Prostate gland (tissue), 2 donors: ENCODE results near the gene TMEM132D.

Experiments
- CTCF ChIP-seq, 4 experiments: fragments of 200-600 bp in 2 of 4; fragments of 450-650 bp in 2 of 4; sonication (generic) in 2 of 4; IDR thresholded peaks; 1 replicate in 3 of 4; 2 replicates in 1 of 4; pipeline ENCODE4 v1.5.1; 2016 to 2019; ENCODE audit warnings: antibody characterized with exemption in 4 of 4, mild to moderate bottlenecking in 2 of 4, moderate library complexity in 2 of 4
- POLR2A ChIP-seq: fragments of 450-650 bp; IDR thresholded peaks from one replicate; pipeline ENCODE4 v1.6.1; 2016; ENCODE audit warnings: antibody characterized with exemption, mild to moderate bottlenecking
- POLR2AphosphoS5 ChIP-seq: sonication (generic); formaldehyde crosslinking; IDR thresholded peaks from one replicate; pipeline ENCODE4 v1.6.1; 2017; ENCODE audit warnings: antibody characterized with exemption

GRCh38 chr12:129530517-129530916, 373.3 kb downstream of the TMEM132D start:
- TF ChIP-seq CTCF (IDR thresholded peaks at IDR 0.05) (no peak), POLR2AphosphoS5 (no peak), POLR2A (no peak)
